ENCODE results near the gene DOCK8.

The DOCK8 gene

DNA sequence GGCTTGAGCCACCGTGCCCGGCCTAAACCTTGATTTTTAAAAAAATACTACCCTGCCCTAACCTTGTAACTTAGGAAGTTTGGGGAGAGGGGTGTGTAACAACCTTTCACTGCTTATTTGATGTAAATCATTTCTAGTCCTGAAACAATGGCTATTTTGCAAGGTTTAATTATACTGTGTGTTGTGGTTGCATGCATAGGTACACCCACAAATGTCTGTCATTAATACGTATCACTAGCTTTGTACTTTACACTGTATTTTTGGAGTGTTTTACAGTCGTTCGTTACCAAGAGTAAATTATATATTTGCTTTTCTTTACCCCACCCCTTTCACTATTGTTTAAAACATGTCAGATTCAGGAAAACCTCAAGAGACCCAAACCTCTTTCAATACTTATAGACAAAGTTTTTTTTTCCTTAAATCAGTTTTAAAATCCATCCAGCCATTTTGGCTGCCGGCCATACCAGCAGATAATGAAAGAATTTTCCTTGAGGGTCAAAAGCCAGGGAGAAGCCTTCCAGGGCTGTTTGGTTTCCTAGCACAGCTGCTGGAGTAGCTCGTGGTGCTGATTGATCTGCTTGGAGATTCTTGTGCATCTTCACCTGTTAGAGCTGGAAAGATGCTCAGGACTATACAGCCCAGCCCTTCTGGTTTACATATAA, 50.7 kb downstream of the DOCK8 start:
- in situ Hi-C loops (cut with HindIII; ENCODE audit: low sequenced_read_pairs): no loop called here

DNA sequence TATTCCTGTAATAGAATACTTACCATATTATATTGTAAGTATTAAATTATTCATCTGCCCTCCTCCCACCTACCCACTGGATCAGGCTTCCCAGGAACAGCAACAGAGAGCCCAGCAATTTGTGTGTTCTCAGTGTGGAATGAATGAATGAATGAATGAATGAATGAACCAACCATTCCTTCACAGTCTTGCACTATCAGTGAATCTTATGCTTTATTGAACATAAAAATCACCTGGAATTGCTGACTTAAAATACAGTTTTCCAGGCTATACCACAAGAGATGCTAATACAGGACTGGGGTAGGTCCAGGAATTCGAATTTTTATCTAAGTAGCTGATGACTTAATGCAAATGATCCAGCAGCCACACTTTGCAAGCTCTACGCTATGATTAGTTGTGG, 51.6 kb downstream of the DOCK8 start:
- in situ Hi-C loops (cut with HindIII; ENCODE audit: low sequenced_read_pairs): no loop called here

DNA sequence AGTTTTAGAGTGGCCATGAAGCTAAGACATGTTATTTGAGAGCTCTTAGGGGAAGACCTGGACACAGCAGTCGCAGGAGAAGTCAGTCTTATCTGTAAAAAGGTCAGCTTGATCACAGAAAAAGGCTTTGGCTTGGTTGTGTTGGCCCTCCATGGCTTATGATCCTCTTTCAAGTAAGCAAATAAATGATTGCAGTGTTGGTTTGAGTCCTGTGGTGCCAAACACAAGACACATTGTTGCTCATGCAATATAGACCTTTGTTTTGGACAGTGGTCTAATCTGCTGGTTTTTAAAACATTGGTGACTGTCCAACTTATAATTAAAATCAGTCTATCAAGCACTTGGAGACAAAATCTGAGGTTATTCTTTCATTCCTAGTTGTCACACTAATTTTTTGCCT, 54.0 kb downstream of the DOCK8 start:
- in situ Hi-C loops (cut with HindIII; ENCODE audit: low sequenced_read_pairs): no loop called here

DNA sequence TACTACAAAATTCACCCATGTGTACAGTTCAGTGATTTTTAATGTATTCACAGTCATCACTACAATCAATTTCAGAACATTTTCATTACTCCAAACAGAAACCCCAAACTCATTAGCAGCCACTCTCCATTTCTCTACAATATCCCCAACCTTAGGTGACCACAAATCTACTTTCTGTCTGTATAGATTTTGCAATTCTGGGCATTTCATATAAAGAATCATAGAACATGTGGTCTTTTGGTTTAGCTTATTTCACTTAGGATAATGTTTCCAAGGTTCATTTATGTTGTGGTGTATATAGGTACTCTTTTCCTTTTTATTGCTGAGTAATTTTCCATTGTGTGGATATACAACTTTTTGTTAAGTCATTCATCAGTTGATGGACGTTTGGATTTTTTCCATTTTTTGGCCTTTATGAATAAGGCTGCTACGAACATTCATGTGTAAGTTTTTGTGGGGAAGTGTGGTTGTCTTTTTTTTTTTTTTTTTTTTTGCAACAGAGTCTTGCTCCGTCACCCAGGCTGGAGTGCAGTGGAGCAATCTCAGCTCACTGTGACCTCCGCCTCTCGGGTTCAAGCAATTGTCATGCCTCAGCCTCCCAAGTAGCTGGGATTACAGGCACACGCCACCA, 54.5 kb downstream of the DOCK8 start:
- in situ Hi-C loops (cut with HindIII; ENCODE audit: low sequenced_read_pairs): no loop called here

DNA sequence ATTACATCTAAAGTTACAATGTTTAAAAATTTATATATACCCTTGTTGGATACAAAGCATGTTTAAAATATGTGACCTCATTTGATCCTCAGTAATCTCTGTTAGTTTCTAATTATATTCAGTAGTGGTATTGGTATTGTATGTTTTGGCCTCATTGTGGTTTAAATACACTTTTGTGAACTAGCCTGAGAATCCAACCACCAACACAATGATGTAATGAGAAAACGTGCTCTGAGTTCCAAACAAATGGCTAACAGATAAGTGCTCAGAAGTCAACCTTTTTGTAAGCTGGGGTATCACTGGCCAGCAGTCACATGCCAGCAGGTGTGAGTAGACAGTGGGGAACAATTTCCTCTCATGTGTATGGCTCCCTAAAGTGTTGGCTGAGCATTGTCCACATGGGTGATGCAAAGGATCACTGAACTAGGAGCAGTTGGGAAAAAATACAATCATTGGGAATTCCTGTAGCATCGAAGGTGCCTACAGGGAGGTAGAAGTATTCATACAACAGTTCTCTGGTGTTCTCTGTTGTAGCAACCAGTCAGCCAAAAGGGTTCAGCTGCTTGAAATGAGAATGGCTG, 56.1 kb downstream of the DOCK8 start:
- in situ Hi-C loops (cut with HindIII; ENCODE audit: low sequenced_read_pairs): no loop called here

DNA sequence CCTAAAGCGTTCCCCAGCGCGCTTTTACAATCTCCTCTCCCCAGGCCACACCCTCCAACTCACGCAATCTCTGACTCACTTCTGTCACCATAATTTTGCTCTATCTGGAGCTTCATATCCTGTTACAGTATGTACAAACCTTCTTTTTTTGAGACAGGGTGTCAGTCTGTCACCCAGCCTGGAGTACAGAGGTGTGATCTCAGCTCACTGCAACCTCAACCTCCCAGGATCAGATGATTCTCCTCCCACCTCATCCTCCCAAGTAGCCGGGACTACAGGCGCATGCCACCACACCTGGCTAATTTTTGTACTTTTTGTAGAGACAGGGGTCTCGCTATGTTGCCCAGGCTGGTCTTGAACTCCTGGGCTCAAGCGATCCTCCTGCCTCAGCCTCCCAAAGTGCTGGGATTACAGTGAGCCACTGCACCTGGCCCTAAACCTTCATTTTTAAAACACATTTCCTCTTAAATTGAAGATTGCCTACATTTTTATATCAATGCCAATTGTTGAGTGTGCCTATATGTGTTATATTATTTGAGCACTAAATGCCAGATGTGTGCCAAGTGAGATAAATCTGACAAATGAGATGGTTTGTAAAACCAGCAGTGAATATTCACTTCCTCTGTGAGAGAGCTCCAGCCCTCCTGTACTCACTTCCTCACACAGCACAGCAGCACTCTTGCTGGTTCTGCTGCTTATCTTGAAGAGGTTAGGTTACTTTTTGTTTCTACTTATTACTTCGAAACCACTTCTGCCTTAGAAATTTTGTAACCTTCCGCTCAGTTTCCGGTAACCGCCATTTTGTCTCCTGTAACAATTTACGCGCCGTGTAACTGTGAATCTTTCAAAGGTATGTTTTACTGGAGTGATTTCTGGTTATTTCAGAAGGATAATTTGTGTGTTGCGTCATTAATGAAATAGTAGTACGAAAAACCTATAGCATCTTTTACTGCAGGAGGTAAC, 57.9 kb downstream of the DOCK8 start:
- in situ Hi-C loops (cut with HindIII; ENCODE audit: low sequenced_read_pairs): no loop called here

DNA sequence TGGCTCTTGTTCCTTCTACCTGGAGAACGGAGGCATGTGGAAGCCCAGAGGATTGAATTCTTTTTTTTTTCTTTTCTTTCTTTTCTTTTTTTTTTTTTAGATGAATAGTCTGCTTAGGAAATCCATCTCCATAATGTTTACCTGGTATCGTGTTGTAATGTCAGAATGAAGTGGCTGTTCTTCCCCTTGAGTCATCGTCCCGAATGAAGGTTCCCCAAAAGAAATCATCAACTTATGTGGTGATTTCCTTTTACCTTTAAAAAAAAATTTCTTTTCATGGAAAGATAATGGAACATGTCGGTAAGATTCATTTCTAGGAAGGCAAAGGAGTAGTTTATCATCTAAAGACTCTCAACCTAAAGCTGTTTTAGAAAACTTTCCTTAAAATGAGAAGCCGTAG, 59.7 kb downstream of the DOCK8 start:
- in situ Hi-C loops (cut with HindIII; ENCODE audit: low sequenced_read_pairs): no loop called here

DNA sequence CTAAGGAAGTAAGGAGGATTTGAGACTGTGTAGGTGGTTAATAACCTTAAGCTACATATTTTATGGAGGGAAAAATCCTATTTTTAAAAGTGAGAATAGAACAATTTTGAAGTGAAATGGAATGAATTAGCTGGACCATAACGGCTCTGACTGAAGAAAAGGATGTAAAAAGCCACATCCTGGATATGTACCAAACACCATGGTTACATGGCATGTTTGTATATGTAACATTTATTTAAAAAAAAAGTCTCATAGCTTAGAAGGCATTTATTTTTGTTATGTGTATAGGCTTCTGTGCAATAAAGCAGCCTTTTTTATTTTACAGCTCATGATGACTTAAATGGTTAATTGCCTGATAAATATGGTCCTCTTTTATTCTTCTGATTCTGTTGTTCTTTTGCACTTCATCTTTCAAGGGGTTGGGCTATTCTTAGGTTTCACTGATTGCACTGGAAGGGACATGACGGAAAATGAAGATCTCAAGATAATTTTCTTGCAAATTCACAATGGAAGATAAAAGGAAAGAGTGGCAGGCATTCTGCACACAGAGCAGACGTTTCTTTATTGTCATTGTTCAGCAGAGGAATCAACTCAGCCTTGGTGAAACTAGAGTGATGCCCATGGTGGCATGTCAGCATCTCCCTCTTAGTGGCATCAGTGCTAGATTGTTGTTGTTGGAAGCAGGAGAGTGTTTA, 63.1 kb downstream of the DOCK8 start:
- in situ Hi-C loops (cut with HindIII; ENCODE audit: low sequenced_read_pairs): no loop called here

DNA sequence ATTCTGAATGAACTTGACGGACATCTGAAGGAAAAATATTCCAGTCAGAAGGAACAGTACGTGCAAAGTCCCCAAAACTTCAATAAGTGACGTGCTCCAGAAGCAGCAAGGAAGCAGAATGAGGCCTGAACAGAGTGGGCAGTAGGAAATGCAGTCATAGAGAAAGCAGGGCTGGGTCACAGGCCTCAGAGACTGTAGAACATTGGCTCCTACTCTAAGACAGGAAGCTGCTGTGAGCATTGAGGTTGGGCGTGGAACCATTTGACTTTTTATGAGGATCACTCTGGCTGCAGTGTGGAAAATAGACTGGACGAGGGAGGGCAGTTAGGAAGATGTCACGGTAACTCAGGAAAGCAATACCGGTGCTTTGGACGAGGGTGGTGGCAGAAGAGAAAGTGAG, 64.0 kb downstream of the DOCK8 start:
- in situ Hi-C loops (cut with HindIII; ENCODE audit: low sequenced_read_pairs): no loop called here

DNA sequence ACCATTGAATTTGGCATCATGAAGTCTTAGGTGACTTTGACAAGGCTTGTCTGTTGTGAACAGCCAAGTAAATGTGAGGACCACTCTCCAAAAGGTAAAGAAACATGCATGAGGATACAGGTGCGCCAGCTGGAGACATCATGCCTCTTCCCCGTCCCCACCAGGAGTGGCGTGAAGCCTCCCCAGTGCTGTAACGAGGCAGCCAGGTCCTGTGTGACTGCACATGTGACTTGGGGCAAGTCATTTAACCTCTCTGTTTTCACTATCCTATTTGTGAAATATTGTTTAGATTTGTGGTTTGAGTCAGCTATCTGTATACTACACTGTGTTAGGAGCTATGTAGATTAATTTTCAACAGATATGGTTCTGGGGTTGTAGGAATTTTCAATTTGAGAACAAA, 65.0 kb downstream of the DOCK8 start:
- in situ Hi-C loops (cut with HindIII; ENCODE audit: low sequenced_read_pairs): no loop called here

DNA sequence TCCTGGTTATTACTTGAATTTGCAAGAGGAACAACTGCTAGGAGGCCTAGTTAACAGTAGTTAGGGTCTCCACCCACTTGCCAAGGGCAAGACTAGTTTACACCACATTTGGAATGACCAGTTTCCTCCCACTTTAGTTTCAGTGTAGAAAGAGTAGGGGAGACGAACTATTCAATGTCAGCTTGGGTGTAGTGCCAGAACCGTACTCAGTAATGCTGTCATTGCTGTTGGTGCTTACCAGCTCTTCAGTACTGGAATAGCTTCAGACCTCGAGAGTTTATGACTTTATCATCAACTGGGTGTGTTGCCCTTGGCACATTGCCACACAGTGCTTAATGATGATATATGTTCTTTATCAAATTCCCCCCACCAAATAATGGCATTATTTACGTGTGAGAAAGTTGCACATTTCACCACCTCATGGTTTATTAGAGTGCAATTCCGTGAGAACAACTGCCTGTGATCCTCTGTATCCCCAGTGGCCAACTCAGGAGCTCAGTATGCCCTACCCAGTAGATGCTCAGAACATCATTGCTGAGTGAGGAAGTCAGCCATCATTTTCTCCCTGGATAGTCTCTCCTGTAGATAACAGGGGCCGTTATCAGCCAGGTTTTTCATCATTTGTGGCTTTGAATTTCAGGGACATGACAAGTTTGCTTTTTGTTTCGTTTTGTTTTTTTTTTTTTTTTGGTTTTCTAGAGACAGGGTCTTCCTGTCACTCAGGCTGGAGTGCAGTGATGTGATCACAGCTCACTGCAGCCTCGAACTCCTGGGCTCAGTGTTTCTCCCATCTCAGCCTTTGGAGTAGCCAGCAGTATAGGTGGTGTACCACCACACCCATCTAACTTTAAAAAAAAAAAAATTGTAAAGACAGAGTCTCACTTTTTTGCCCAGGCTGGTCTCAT, 67.3 kb downstream of the DOCK8 start:
- in situ Hi-C loops (cut with HindIII; ENCODE audit: low sequenced_read_pairs): no loop called here

DNA sequence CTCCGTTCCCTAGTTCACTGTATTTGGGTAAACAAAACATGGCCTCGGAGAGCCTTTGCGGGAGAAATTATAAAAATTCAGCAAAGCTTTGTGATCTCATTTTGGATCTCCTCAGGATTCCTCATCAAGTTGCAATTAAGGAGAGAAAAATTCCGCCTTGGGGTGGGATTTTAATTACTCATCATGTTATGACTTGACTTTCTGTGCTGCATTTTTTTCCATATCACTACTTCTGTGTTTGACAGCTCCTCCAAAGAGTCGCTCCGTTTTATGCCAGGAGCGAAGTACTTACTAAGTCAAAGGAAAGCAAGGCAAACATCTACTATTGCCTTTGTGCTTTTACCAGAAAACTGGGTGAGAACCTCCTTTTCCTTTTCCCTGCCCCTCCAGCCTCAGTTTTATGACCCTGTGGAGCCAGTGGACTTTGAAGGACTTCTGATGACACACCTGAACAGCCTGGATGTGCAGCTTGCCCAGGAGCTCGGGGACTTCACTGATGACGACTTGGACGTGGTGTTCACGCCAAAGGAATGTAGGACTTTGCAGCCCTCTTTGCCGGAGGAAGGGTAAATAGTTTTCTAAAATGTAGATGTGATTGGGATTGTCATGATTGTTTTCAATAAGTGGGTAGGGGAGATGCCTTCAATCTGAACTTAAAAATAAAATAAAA, 71.5 kb downstream of the DOCK8 start:
- in situ Hi-C loops (cut with HindIII; ENCODE audit: low sequenced_read_pairs): no loop called here

DNA sequence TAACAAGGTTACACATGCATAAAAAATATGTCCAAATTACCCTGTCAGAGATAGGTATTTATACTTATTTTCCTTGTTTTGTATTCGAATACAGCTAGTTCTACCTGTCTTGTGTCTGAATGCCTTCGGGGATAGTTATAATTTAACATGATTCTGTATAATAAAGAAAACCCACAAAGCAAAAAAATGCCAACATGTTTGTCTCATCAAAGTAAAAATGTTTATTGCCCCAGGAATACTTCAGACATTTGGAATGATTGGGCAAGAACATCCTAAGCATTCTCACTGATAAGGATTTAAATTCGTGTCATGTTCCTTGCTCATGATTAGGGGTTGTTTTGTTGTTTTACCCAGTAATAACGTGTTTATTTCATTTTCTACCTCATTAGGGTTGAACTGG, 74.5 kb downstream of the DOCK8 start:
- in situ Hi-C loops (cut with HindIII; ENCODE audit: low sequenced_read_pairs): no loop called here

DNA sequence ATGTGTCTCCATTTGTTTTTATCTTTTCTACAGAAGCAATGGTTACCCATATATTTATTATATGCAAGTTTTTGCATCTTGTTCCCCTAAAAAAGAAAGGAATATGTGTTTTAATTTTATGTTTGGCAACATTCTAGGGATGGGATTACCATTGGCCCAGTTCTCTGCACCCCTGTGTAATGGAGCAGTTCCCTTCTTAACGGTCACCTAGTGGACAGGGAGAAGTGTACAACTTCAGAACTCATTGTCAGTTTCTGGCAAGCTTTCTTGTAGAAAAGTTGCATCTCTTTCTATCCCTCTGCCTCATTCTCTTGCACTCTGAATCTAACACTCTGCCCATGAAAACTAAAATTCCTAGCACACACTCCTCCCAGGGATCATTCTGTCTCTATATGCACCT, 78.2 kb downstream of the DOCK8 start:
- in situ Hi-C loops (cut with HindIII; ENCODE audit: low sequenced_read_pairs): no loop called here

DNA sequence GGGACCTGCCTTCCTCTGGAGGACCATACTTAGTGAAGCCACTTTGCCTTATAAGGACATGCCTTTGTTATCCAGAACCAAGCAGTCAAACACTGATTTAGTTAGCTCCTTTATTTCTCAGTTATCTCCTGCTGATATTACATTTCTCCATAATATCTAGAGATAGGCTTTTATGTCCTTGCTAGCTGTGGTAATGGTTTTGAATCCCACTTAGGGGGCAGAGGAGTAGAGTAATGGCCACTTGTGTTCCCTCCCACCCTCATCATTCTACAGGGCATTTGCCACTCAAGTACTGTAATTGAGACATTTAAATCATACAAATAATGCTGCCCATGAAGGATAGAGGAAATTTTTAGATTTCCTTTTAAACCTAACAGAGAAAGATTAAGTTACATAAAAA, 80.9 kb downstream of the DOCK8 start:
- in situ Hi-C loops (cut with HindIII; ENCODE audit: low sequenced_read_pairs): loop anchor here (5.0 kb wide), 1 partner anchor 43 kb away; no protein-coding TSS in a partner anchor

DNA sequence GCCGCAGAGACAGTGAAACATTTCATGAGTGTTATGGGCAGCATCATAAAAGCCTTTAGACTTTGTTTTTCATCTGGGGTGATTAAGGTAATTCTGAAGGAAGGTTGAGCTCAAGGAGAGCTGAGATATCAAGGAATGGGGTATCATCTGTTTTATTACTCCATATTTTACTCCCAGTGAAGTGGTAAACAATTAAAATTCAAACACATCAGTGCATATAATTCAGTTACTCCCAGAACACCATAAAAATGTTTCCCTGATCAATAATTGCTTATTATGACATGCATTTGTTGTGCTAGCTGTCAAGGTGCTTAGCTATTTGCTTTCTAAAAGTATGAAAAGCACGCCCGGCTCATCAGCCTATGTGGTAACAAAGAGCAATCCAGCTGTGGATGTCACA, 81.7 kb downstream of the DOCK8 start:
- in situ Hi-C loops (cut with HindIII; ENCODE audit: low sequenced_read_pairs): loop anchor here (5.0 kb wide), 1 partner anchor 44 kb away; no protein-coding TSS in a partner anchor

DNA sequence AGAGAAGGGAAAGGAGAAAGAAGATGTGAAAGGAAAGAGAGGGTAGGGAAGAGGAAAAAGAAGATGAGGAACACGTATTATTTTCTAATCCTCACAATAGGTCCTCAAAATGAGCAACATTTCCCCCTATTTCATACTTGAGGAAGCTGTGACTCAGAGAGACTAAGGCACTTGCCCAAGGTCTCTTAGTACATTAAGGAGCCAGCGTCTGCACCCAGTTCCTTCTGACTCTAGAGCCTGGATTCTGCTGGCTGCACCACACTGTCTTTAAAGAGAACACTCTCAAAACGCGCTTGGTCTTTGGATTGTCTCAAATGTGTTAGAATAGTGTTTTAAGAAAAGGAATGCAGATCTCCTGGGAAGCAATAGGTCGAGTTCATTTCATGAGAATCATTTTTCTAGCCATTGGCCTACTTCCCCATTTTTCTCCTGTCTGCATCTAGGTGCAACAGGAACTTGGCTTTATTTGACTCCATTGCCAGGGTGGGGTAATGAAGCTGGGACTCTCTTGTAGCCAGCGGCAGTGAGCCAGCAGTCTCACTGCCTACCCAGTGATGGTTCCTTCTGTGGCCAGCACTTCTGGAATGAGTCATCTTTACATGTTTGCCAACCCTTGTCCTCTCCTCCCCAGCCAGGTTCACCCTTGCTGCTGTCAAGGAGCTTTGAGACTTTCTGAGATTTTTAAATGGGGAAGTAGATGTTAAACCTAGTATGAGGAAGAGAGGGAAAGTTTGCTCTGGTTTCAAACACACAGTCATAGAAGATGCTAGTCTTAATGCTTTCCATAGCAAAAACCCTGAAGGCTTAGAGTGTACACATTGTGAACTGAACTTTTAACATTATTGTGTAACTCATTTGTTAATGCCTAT, 82.7 kb downstream of the DOCK8 start:
- in situ Hi-C loops (cut with HindIII; ENCODE audit: low sequenced_read_pairs): loop anchor here (5.0 kb wide), 1 partner anchor 45 kb away; no protein-coding TSS in a partner anchor

DNA sequence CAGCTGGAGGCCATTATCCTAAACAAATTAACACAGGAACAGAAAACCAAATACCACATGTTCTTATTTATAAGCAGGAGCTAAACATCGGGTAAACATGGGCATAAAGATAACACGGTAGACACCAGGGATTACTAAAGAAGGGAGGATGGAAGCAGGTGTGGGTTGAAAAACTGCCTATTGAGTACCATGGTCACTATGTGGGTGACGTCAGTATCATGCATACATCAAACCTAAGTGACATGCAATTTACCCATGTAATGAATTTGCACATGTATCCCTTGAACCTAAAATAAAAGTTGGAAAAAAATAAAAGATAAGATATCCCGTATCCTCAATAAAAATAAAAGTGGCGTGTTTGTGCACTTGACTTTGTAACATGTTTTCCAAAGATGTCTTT, 88.8 kb downstream of the DOCK8 start:
- in situ Hi-C loops (cut with HindIII; ENCODE audit: low sequenced_read_pairs): no loop called here
